ENCODE data around the gene NCR3LG1.

Gene NCR3LG1

DNA sequence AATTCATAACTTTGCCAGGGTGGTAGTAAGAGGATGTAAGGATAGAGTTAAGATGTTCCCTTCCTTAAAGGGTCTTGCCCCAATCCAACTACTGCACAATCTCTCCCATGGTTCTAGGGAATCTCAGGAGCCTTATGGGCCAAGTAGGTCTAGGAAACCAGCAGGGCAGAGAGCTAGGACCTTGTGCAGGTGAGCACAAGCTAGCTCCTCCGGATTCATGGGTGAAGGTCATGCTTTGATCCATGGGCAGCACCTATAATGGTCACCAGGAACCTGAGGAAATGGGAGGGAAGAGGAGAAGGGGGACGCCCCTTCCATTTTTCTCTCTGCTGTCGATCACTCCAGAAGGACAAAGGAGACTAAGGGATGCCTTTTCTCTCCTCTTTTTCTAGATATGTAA is 20.0 kb downstream of the NCR3LG1 start:
- no peak for DNase-seq

DNA sequence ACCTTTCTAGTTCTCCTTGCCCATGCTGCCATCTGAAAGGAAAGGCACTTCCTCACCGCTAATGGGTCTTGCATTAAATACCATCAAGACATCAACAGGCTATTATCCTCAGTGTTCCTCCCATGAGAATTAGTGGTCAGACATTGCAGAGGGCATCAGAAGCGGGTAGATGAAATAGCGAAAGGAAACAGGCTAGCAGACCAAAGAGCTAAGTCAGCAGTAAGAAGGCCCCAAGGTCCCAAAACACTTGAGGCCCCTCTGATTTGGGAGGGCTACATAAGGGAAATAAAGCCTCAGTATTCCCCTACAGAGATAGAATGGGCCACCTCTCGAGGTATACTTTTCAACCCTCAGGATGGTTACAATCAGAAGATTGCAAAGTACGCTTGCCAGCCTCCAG is 23.9 kb downstream of the NCR3LG1 start:
- DNase-seq: no peak

DNA sequence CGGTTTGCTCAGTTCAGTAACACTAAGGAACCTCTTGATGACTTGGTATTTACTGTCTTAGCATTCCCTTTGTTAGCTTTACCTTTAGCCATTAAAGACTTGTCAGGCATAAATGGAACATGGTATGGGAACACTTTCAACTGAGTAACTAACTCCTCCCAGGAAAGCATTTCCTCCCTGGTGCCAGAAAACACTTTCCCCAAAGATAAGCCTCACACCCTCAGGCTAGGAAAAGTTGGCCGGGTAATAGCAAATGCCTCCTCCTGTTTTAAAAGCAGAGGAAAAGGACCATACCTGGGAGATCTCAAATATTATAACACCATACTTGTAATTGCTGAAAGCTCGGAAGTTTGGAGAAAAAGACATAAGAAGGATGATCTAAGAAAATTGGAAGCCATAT is 24.9 kb downstream of the NCR3LG1 start:
- DNase-seq: no peak

DNA sequence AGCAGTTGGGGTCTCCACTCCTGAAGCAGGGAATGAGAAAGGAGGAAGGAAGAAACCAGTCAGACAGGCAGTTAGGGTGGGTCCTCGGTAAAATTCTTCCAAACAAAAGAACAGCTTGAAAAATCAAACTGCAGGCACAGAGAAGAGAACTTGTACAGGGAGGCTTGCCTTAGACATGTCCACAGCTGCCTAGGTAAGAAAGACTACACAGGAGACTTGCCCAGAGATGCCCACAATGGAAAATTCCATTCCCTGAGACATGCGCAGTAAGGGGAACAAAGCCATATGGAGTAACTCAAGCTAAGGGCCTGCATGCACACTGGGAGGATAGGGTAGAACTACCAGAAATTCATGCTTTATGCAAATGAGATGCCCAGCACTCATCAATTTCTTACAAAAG is 27.1 kb downstream of the NCR3LG1 start:
- no peak for DNase-seq

DNA sequence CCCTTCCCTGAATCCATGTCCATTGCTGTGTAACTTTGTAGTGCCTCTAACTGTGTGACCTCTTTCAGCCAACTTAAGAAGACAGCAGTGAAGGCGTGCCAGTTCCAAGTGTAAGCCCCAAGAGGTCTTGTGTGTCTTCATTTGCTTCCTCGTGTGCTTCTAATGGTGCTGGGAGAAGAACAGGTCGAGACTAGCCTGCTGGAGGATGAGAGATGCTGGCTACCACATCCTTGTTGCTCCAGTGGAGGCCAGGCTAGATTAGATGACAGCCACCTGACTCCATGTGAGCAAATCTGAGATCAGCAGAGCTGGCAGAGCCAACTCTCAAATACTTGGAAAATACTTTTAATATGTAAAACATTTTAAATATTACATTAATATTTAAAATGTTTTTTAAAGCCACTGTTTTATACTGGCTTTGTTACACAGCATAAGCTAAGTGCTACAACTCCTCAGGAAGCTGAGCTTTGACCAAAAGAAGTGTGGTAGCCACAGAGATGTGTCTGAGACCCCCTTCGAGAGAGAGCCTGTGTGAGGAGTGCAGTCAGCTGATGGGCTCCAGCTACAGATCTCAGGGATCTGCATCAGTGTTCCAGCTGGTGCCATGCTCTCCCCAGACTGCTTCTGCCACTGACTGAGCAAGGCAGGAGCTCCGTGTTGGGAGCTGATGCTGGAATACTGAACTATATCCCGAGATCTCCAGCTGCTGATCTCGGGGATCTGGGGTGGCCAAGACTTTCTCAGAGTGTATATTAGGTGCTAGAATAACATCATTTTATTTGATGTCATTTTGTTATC is 28.0 kb downstream of the NCR3LG1 start:
- DNase-seq: no peak

DNA sequence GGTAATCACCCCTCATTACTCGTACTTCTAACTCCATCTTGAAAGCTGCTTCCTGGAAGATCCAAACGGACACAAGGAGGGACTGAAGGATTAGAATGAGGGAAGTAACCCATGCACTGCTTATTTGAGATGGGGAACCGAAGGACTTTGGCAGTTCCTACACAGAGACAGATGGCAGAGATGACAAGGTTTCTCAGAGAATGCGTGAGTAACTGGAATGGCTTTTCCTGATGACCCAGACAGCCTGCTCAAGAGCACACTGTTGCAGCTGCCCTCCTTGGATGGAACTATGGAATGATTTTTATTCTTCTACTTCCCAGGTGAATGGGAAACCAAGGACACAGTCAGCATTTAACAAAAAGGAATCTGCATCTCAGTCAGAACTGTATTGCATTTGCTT is 29.6 kb downstream of the NCR3LG1 start:
- no peak for DNase-seq

DNA sequence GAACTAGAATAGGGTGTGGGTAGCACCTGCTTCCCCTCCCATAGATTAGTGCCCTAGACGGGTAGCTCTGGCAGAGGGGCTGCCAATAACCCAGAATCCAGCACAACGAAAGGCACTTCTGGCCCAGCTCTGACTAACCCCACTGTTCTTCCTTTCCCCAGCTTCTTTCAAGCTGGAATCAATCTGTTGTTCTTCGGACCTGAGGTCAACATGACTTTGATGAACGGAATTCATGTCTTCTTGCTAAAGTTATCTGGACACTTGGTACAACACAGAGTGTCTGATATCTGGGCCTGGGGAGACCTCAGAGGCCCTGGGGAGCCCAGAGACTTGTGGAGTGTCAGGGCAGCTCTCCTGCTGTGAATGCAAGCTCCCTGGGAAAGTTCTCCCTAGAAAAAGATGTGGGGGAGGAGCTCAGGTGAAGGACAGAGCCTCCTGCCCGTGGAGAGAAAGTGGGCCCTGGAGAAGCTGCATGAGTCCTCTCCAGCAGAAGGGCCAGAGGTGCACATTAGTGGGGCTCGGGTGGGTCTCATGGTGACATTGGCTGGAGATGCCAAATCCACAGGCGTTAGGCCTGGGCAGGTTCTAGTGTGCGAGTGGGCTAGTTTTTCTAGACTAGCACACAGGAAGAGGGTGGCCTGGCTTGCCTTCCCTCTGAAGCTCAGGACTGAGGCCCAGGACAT is 30.6 kb downstream of the NCR3LG1 start:
- DNase-seq: no peak

DNA sequence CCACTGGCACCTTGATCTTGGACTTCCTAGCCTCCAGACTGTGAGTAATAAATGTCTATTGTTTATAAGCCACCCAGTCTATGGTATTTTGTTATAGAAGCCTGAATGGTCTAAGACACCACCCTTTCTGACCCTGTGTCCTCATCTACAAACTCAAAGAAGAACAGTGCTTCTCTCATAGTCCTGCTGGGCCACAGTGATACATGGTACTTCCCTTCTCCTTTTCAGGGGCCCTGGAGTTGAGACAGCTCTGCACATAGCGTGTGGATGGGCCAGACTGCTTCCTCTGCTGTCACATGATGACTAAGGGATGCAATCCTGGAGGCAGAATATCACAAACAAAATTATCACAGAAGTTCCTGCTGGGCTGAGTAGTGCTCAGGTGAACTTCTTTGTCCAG is 31.9 kb downstream of the NCR3LG1 start:
- no peak for DNase-seq

DNA sequence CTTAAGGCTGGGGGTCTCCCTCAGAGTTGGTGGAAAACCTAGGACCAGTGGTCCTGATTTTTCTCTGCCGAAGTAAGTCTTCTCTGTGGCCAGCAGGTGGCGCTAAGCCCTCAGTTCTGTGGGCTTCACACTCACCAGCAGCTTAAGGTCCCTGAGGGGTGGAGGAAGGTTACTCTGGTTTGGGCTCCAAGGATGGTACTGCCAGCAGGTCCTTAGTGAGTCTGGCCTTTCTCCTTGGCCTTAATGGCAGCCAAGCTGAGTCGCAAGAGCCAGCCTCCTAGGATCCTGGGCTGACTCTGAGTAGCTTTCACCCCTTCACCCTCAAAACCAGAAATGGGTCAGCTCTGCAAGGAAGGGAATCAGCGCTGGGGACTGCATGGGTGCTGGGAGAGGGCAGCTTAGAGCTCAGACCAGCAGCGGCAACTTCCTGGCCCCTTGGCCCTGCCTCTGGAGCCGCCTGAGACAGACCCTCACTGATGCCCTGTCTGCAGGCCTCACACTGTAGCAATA is 32.5 kb downstream of the NCR3LG1 start:
- peak; percentile 51 for DNase-seq

DNA sequence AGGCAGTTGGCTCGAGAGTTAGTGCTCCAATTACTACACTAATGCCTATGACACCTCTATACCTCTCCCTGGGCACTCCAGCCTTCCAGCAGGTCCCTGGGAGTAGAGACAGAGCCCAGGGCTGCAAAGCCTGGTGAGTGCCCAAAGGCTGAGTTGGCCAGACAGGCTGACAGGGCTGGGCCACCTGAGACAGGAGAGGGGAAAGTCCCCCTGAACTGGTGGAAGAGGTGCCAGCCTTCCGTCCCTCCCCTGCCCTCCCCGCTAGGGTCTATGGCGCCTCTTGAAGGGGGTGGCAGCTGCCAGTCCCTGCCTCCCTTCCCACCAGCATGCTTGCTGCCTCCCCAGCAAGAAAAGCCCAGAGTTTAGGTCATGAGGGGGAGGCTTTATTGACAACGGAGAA is 33.9 kb downstream of the NCR3LG1 start:
- DNase-seq: no peak

DNA sequence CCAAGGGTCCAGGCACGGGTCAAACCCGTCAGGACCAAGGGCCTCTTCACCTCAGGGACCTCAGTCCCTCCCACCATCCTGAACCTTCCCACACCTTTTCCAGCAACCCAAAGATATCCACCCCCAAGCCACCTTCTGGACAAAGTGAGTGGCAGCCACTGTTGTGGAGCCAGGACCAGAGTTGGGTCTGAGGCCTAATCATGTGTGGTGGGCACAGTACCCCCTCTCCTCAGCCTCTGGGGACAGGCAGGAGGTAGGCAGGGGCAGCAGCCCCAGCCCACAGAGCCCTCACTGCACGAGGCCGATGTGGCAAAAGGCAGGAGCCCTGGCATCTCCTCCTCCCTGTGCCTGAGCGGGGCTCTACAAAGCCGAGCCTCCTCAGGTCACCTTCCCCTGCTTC is 34.3 kb downstream of the NCR3LG1 start:
- DNase-seq: no peak

DNA sequence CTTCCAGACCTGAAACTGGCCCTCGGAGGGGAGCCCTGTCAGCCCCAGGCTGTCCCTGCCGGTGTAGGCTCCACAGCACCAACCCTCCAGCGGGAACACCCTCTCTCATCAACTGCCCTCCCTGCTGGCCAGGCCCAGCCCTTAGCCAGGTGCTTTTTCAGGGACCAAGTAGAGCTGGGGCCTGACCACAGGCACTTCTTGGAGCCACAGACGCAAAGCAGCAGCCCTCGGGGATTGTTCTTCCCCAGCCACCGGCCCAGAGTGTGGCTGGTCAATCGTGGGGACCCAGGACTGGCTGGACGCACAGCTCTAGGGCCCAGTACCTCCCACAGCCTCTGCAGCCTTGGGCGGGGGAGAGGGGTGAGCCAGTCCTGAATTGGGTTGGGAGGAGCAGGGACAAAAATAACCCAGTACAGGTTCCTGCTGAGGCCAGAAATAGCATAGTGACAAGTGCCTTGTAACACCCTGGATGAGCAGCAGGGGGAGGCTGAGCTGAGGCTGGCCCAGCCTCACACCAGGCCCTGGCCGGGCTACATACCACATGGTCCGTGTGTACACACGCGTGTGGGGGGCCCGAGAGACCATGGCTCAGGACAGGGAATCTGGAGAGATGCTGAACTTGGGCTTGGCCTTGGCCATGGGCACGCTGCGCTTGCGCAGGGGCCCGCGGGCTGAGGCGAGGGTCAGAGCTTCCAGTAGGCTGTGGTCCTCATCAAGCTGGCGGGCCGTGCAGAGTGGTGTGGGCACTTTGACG is 34.9 kb downstream of the NCR3LG1 start:
- no peak for DNase-seq

DNA sequence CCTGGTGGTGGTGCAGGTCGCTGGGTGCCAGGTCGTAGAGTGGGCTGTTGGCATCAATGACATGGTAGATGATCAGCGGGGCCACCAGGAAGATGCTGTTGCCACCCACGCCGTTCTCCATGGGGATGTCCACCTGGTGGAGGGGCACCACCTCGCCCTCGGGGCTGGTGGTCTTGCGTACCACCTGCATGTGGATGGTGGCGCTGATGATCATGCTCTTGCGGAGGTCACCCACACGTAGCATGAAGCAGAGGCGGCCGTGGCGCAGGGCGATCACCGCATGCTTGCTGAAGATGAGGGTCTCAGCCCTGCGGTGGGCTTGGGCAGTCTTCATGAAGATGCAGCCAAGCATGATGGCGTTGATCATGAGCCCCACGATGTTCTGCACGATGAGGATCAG is 35.7 kb downstream of the NCR3LG1 start:
- DNase-seq: no peak

DNA sequence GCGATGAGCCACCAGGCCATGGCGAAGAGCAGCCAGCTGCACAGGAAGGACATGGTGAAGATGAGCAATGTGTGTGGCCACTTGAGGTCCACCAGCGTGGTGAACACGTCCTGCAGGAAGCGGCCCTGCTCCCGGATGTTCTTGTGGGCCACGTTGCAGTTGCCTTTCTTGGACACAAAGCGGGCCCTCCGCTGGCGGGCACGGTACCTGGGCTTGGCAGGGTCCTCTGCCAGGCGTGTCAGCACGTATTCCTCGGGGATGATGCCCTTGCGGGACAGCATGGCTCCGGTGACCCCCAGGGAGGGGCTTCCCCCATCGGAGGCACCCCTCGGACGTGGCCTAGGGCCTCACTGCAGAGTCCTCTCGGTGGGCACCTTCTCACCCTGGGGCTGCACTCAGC is 36.2 kb downstream of the NCR3LG1 start:
- DNase-seq: no peak

DNA sequence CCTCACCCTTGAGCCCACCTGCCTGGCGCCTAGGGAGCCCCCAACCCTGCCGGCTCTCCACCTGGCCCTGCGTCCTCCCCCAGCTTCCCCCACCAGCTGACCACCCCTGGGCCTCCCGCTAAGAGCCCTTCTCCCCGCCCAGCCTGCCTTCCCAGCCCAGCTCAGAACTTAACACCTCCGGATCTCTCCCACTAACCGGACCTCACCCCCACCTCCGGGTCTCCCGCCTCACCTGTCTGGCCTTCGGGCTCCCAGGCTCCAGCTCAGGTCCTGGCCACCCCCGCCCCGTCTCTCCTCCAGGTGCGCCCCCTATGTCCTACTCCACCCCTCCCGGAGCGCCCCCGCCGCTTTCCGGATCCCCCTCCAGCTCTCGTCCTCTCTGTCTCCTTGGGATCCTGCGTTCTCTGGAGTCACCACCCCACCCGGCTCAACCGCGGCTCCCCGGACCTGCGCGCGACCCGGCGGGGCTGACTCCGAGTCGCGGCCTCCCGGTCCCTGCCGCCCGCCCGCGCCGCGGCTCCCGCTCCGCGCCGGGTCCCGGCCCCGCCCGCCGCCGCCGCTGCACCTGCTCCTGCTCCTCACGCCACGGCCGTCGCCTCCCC is 37.1 kb downstream of the NCR3LG1 start, which contains the start of gene KCNJ11:
TSS of gene KCNJ11 (minus strand) at position 51 of the 602 bp plus-strand sequence. CDS start 568 bp downstream, outside the sequence.
- peak; percentile 18 for DNase-seq

DNA sequence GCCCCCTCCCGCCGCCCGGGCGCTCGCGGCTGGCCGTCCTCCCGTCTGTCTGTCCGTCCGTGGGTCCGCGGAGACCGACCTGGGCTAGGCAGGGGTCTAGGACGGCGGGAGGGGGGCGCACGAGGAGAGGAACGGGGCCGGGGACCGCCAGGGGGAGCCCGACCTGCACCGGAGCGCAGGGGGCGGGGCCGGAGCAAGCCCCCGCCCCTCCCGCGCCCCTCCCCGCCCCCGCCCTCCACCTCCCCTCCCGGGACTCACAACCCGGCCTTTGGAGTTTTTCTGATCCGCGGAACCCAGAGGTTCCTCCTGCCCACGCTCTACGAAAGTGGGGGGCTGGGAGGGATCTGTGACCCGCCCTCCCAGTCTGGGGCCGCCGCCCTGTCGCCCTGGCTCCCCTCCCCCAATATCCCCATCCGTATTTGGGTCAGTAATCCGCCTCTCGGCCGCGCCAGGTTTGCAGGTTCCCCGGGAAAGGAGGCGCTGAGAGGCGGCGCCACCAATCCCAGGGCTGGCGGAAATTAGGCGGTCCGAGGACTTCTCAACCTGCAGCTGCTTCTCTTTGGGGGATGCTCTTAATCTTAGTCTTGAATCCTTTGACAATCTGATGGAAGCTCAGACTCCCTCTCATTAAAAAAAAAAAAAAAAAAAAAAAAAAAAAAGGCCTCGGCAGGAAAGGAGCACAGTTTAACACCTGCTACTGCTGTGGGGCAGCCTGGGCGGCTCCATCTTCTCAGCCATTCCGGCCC is 37.8 kb downstream of the NCR3LG1 start:
- DNase-seq: peak; percentile 80

DNA sequence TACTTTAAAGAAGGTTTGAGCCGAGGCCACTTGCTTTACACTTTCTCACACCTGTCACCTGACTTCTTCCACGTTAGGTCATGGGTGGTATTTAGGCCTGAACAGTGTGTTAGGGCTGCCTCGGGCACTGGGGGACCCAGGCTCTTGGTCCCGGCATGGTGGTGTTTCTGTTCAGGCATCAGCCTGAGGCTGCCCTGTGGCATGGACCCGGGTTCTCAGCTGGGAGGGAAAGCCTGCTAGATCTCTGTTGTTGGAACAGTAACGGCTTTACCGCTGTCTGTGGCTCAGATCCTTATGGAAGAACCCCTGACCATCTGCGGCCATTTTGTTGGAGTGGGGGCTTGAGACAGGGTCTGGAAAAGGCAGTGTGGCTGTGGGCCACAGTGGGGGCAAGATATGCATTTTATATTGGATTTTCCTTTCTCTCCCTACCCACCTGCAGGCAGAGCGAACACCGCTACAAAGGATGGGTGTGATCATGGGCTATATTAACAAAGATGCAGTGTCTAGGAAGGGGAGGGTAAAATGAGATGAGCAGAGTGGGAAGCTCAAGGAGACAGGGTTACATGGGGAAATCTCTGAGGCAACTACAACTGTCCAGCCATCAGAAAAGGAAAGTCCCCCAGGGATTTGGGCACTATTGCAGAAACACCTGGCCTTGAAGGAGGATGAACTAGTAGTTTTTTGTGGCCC is 38.5 kb downstream of the NCR3LG1 start:
- DNase-seq: no peak

DNA sequence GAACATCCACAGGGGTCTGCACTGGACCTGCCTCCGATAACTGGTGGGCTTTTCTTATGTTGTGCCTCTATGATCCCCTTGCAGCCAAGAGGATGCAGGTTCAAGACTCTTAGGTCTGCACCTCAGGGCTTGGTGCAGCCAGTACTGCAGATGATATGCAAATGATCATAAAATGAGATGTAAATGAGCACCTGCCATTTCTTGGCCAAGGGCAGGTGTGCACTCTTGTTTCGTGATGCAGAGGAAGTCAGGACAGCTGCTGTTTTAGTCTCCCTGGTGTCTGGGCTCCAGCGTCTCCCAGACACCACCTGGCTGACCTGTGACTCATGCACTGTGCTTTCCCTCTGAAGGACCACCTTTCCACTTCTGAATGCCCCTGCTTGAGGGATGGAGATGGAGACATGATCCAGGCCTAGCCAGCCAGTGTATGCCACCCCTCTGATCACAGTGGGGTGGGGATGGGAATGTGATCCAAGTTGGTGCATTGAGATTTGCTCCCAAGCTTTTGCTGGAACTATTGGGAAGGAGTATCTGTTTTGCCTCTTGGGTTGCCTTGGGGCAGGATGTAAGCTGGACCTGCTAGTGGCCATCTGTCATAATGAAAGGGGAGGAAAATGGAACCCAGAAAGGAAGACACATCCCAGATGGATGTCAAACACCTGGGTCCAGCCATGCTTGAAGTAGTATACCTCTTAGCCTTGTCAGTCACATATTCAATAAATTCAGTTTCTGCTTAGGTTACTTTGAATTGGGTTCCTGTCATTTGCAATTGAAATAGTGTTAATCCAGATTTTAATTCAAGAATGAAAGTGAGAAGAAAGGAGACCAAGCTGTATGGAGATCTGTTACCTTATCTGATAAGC is 40.1 kb downstream of the NCR3LG1 start:
- DNase-seq: peak; percentile 22

DNA sequence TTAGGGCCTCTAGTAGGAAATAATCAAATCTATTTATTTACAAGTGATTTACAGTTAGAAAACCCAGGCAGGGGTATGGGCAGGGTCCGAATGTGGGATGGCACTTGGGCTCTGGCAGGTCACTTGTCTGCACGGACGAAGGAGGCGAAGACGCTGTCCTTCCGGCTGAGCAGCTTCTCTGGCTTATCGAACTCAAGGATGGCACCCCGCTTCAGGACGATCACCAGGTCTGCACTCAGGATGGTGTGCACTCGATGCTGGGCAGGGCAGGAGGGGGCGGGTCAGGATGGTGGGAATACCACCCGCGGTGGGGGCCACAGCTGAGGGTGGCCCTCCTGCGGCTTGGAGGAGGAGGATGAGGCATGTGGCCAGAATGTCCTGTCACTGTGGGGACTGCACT is 41.3 kb downstream of the NCR3LG1 start:
- DNase-seq: no peak

DNA sequence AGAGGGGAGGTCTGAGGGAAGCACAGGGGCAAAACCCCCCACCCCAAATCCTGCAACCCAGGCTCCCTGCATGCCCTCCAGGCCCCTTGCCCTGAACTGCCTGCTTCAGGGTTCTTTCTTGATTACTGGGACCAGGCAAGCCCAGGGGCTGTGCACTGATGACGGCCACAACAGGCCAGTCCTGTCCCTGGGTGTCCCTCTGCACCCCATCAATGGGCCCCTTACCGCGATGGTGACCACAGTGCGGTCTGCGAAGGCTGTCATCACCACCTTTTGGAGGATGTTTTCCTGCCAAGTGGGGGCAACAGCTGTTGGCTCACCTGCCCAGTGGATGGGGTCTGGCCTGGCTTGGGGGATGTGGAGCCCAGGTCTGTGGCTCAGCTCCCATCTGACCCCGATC is 41.9 kb downstream of the NCR3LG1 start:
- DNase-seq: no peak
